SK-N-SH (cell line): ENCODE data around the gene EXPH5. TPM values are rescaled to one million over a fixed set of nuclear protein-coding genes. Genes with fewer than 3 reads are reported as not detected.

Source experiments
- CTCF ChIA-PET: fragments of 300-600, 350-600 bp; formaldehyde crosslinking; extraction: SDS; loops from one replicate; lab custom pipeline; 2021; lab: Yijun Ruan, JAX
- POLR2A ChIA-PET: fragments of 350-600 bp; sonication (Branson Sonifier 250); formaldehyde crosslinking; extraction: SDS; loops from one replicate; lab custom pipeline; 2020; ENCODE audit warnings: antibody characterized with exemption, inconsistent platforms; lab: Yijun Ruan, JAX
- DNase-seq: peaks from one replicate; pipeline ENCODE4 v3.0.0; 2012
- H2AFZ ChIP-seq: fragments of 200-600 bp; sonication (generic); 2 replicates; pipeline ENCODE4 v1.8.1; 2016; ENCODE audit warnings: antibody characterized with exemption, mild to moderate bottlenecking, low read depth
- H3F3A ChIP-seq: fragments of 200-600 bp; sonication (generic); replicated peaks from 2 replicates; pipeline ENCODE3; 2016; ENCODE audit warnings: antibody characterized with exemption, mild to moderate bottlenecking; ENCODE audit not compliant: insufficient read depth
- H3K27ac ChIP-seq, 2 experiments: fragments of 200-500 bp in 1 of 2; fragments of 200-600 bp in 1 of 2; sonication (Bioruptor generic) in 1 of 2; sonication (generic), shearing (Covaris generic) in 1 of 2; 2 replicates each; pipeline versions ENCODE4 v1.5.1 to v1.6.1; 2014 to 2016; ENCODE audit warnings: low read depth in 2 of 2, inconsistent platforms in 1 of 2, low read length in 1 of 2, mild to moderate bottlenecking in 1 of 2, mixed read lengths in 1 of 2
- H3K27me3 ChIP-seq: fragments of 200-600 bp; sonication (generic), shearing (Covaris generic); 2 replicates; pipeline ENCODE4 v1.6.1; 2016; ENCODE audit warnings: mixed run types; ENCODE audit not compliant: insufficient read depth
- H3K36me3 ChIP-seq, 2 experiments: fragments of 200-500 bp in 1 of 2; fragments of 200-600 bp in 1 of 2; sonication (Bioruptor generic) in 1 of 2; sonication (generic) in 1 of 2; replicated peaks in 1 of 2; 2 replicates each; pipeline versions ENCODE3 to v1.5.1; 2014 to 2016; ENCODE audit warnings: low read length in 1 of 2, mild to moderate bottlenecking in 1 of 2; ENCODE audit not compliant: insufficient read depth in 2 of 2, control insufficient read depth in 1 of 2
- H3K4me1 ChIP-seq, 2 experiments: fragments of 200-500 bp in 1 of 2; fragments of 200-600 bp in 1 of 2; sonication (Bioruptor generic) in 1 of 2; sonication (generic), shearing (Covaris generic) in 1 of 2; 2 replicates each; pipeline versions ENCODE4 v1.5.1 to v1.6.1; 2014 to 2016; ENCODE audit warnings: low read depth in 1 of 2, low read length in 1 of 2, mixed run types in 1 of 2; ENCODE audit not compliant: insufficient read depth in 2 of 2, control insufficient read depth in 1 of 2
- H3K4me2 ChIP-seq: fragments of 200-600 bp; sonication (generic), shearing (Covaris generic); 2 replicates; pipeline ENCODE4 v1.6.1; 2017; ENCODE audit warnings: mixed run types
- H3K4me3 ChIP-seq, 2 experiments: fragments of 200-500 bp in 1 of 2; fragments of 200-600 bp in 1 of 2; sonication (Bioruptor generic) in 1 of 2; sonication (generic), shearing (Covaris generic) in 1 of 2; 2 replicates each; pipeline versions ENCODE4 v1.5.1 to v1.8.1; 2014 to 2016; ENCODE audit warnings: low read depth in 2 of 2, inconsistent platforms in 1 of 2, low read length in 1 of 2, mild to moderate bottlenecking in 1 of 2, mixed read lengths in 1 of 2, moderate library complexity in 1 of 2
- H3K79me2 ChIP-seq: fragments of 200-600 bp; sonication (generic); 2 replicates; pipeline ENCODE4 v1.8.1; 2017; ENCODE audit warnings: mild to moderate bottlenecking; ENCODE audit not compliant: insufficient read depth
- H3K9ac ChIP-seq: fragments of 200-600 bp; sonication (generic); 2 replicates; pipeline ENCODE4 v1.6.1; 2017; ENCODE audit warnings: mixed run types
- H3K9me2 ChIP-seq: fragments of 200-600 bp; sonication (generic); 2 replicates; pipeline ENCODE4 v1.6.1; 2017; ENCODE audit warnings: mixed run types
- H3K9me3 ChIP-seq: fragments of 200-600 bp; sonication (generic); 2 replicates; pipeline ENCODE4 v1.6.1; 2017; ENCODE audit warnings: mixed run types, mild to moderate bottlenecking, moderate library complexity
- H4K20me1 ChIP-seq: fragments of 200-600 bp; sonication (generic); 2 replicates; pipeline ENCODE4 v1.6.1; 2017; ENCODE audit warnings: mild to moderate bottlenecking, mixed run types; ENCODE audit not compliant: insufficient read depth
- CTCF ChIP-seq: fragments of 200-600 bp; sonication (generic); IDR thresholded peaks from 2 replicates; pipeline ENCODE4 v1.6.1; 2017; ENCODE audit warnings: antibody characterized with exemption, mild to moderate bottlenecking, moderate library complexity
- EP300 ChIP-seq, 2 experiments: IDR thresholded peaks; 2 replicates each; pipeline versions ENCODE4 v1.4.0 to v1.6.1; 2012; ENCODE audit warnings: borderline replicate concordance in 1 of 2, low read depth in 1 of 2, low read length in 1 of 2
- EZH2phosphoT487 ChIP-seq: fragments of 200-600 bp; sonication (generic); IDR thresholded peaks from 2 replicates; pipeline ENCODE4 v1.6.1; 2017; ENCODE audit warnings: low read depth, mixed run types, mild to moderate bottlenecking, antibody characterized with exemption, moderate library complexity, borderline replicate concordance
- FOXM1 ChIP-seq: IDR thresholded peaks from 2 replicates; pipeline ENCODE4 v1.4.0; 2012; ENCODE audit warnings: low read depth, mild to moderate bottlenecking
- GABPA ChIP-seq: IDR thresholded peaks from 2 replicates; pipeline ENCODE4 v1.4.0; 2012; ENCODE audit warnings: low read depth, mild to moderate bottlenecking
- IRF3 ChIP-seq: fragments of 150-350 bp; IDR thresholded peaks from 2 replicates; pipeline ENCODE4 v1.6.1; 2016; ENCODE audit warnings: mild to moderate bottlenecking, low read depth, low read length
- JUND ChIP-seq: IDR thresholded peaks from 2 replicates; pipeline ENCODE4 v1.4.0; 2012
- MAX ChIP-seq: IDR thresholded peaks from 2 replicates; pipeline ENCODE4 v1.4.0; 2012; ENCODE audit warnings: low read depth
- MEF2A ChIP-seq: IDR thresholded peaks from 2 replicates; pipeline ENCODE4 v1.4.0; 2012; ENCODE audit warnings: low read depth, borderline replicate concordance
- POLR2AphosphoS5 ChIP-seq: IDR thresholded peaks from 2 replicates; pipeline ENCODE4 v1.6.1; 2012; ENCODE audit warnings: low read depth, low read length
- RAD21 ChIP-seq: IDR thresholded peaks from 2 replicates; pipeline ENCODE4 v1.6.1; 2012; ENCODE audit warnings: mild to moderate bottlenecking, low read length
- TEAD4 ChIP-seq: IDR thresholded peaks from 2 replicates; pipeline ENCODE4 v1.4.0; 2012; ENCODE audit warnings: mild to moderate bottlenecking, borderline replicate concordance; ENCODE audit not compliant: insufficient read depth
- USF2 ChIP-seq: fragments of 150-350 bp; IDR thresholded peaks from 2 replicates; pipeline ENCODE4 v1.6.1; 2017; ENCODE audit warnings: antibody characterized with exemption, low read length, low read depth, borderline replicate concordance
- WGBS: methylation state at CpG from one replicate; pipeline ENCODE4 v1.1.6; 2017; ENCODE audit warnings: low lambda C conversion rate; 5-methylcytosine and 5-hydroxymethylcytosine counted together
- polyA plus RNA-seq, 3 experiments: library from polyadenylated mRNA; depleted of rRNA; stranded (reverse); fragments of >200 nt; gene quantifications; 2 replicates each; pipeline ENCODE4 v1.2.3, GENCODE V29; 2012

EXPH5 gene
- polyA plus RNA-seq, 1 of the 3 experiments (the other 2 are of a cell fraction): 0.05 TPM

GRCh38 chr11:108589136-108589535 is 4.4 kb downstream of the EXPH5 start:
- CTCF ChIA-PET: interaction anchor here (0.7 to 1.8 kb wide), 2 partner anchors 58 to 59 kb away, joined by 3 to 8 read pairs; no protein-coding TSS in a partner anchor
- POLR2A ChIA-PET: no interaction called here
- no peak overlapping the region for H2AFZ ChIP-seq

GRCh38 chr11:108588287-108588686 is 5.3 kb downstream of the EXPH5 start:
- peaks cover 0 to 14% of the 10 kb centered on the region in 2 experiments; a peak in 2 of 4 replicates for H3K4me1 ChIP-seq
- no peak overlapping the region for H2AFZ ChIP-seq
- TF ChIP-seq MEF2A (no peak), POLR2AphosphoS5 (no peak), TEAD4 (no peak), CTCF (0 out of 2 replicates have a peak, but pooled peaks have one; percentile 7), RAD21 (peak; percentile 15; the same call in 1 of the 2 replicates), GABPA (no peak), USF2 (no peak), MAX (no peak), EZH2phosphoT487 (no peak), JUND (no peak), IRF3 (no peak)
- no peak overlapping the region for H3K4me2 ChIP-seq
- POLR2A ChIA-PET: no interaction called here
- CTCF ChIA-PET: no interaction called here
- H3K36me3 ChIP-seq: no peaks in the 10 kb centered on the region
- no peaks in the 10 kb centered on the region for H3F3A ChIP-seq
- H3K9me2 ChIP-seq: no peaks in the 10 kb centered on the region
- H3K27ac ChIP-seq: peak overlapping the region in 1 of 2 experiments; percentile 94; a peak in 2 of 4 replicates
- H4K20me1 ChIP-seq: no peaks in the 10 kb centered on the region
- peaks cover 9% of the 10 kb centered on the region; the same call in 1 of the 2 replicates for H3K27me3 ChIP-seq
- H3K9ac ChIP-seq: no peak overlapping the region
- H3K4me3 ChIP-seq: no peak overlapping the region
- no peaks in the 10 kb centered on the region for H3K9me3 ChIP-seq
- DNase-seq: no peak
- no peaks in the 10 kb centered on the region for H3K79me2 ChIP-seq
- 48% methylated on average over 2 of the region's 2 CpGs for WGBS

More at GRCh38 chr11:108589136-108589535, 4.4 kb downstream of the EXPH5 start:
- Histone ChIP-seq H3K27me3 (peaks cover 9% of the 10 kb centered on the region; the same call in 1 of the 2 replicates), H3K9ac (no peak overlapping the region), H3K27ac (peak overlapping the region in 1 of 2 experiments; percentile 94; a peak in 2 of 4 replicates), H3K36me3 (no peaks in the 10 kb centered on the region), H3K79me2 (no peaks in the 10 kb centered on the region), H3K4me1 (peaks cover 0 to 17% of the 10 kb centered on the region in 2 experiments; a peak in 2 of 4 replicates), H3F3A (no peaks in the 10 kb centered on the region), H3K9me3 (no peaks in the 10 kb centered on the region), H3K4me3 (no peak overlapping the region), H3K9me2 (no peaks in the 10 kb centered on the region), H4K20me1 (no peaks in the 10 kb centered on the region), H3K4me2 (no peak overlapping the region)
- TF ChIP-seq RAD21 (peak; percentile 6; the same call in 1 of the 2 replicates), FOXM1 (no peak), EP300 (IDR thresholded peaks at IDR 0.05; ENCODE audit: borderline replicate concordance in 1 of 2, low read depth in 1 of 2, low read length in 1 of 2) (peak in 1 of 2 experiments; percentile 59; a peak in 2 of 4 replicates)
- peak; percentile 75 for DNase-seq
- WGBS: 80% methylated on average over 1 of the region's 1 CpG
